SKM-1 treated with dmso at 0.1 percent for 144 hours (cell line): ENCODE measurements around the gene HNF1B.
"Not testable (repeated sequence)": the region's sequence is repeated elsewhere in the genome, so short reads cannot be mapped to it uniquely, and the experiment has no call there.

Experiments used
- DNase-seq: peaks from one replicate; lab custom pipeline; 2025; ENCODE audit not compliant: unreplicated experiment; lab: John Stamatoyannopoulos, UW

Gene HNF1B

GRCh38 chr17:37744961-37745800 is at the start of gene HNF1B:
TSS of gene HNF1B (minus strand) at chr17:37745059. CDS start at chr17:37744884, 175 bp downstream.
- DNase-seq: no peak

- DNase-seq: no peak
Observed at GRCh38 chr17:37792787-37793186, 47.9 kb upstream of the HNF1B start.

- DNase-seq: peak; percentile 8
Observed at GRCh38 chr17:37791447-37792399, 46.9 kb upstream of the HNF1B start.

GRCh38 chr17:37789771-37790541 is 45.1 kb upstream of the HNF1B start:
- no peak for DNase-seq

- no peak for DNase-seq
Observed at GRCh38 chr17:37789021-37789565, 44.2 kb upstream of the HNF1B start.

- DNase-seq: no peak
Observed at GRCh38 chr17:37788526-37788925, 43.7 kb upstream of the HNF1B start.

GRCh38 chr17:37787055-37787757 is 42.3 kb upstream of the HNF1B start:
- no peak for DNase-seq

GRCh38 chr17:37786481-37786880 is 41.6 kb upstream of the HNF1B start:
- DNase-seq: no peak

GRCh38 chr17:37782460-37782859 is 37.6 kb upstream of the HNF1B start:
- not testable (repeated sequence) for DNase-seq

- DNase-seq: no peak
Observed at GRCh38 chr17:37781451-37781850, 36.6 kb upstream of the HNF1B start.

GRCh38 chr17:37779554-37779953 is 34.7 kb upstream of the HNF1B start:
- DNase-seq: no peak

- no peak for DNase-seq
Observed at GRCh38 chr17:37774504-37774903, 29.6 kb upstream of the HNF1B start.

- no peak for DNase-seq
Observed at GRCh38 chr17:37772982-37773381, 28.1 kb upstream of the HNF1B start.

GRCh38 chr17:37770631-37771518 is 26.0 kb upstream of the HNF1B start:
- peak; percentile 11 for DNase-seq

GRCh38 chr17:37769050-37769449 is 24.2 kb upstream of the HNF1B start:
- DNase-seq: no peak

- DNase-seq: no peak
Observed at GRCh38 chr17:37768438-37768837, 23.6 kb upstream of the HNF1B start.

- peak; percentile 25 for DNase-seq
Observed at GRCh38 chr17:37766971-37767370, 22.1 kb upstream of the HNF1B start.

GRCh38 chr17:37764383-37764782 is 19.5 kb upstream of the HNF1B start:
- DNase-seq: no peak

- DNase-seq: no peak
Observed at GRCh38 chr17:37762666-37763065, 17.8 kb upstream of the HNF1B start.
